Urinary bladder (tissue), 4 donors: ENCODE measurements around the gene XKR7. TPM values are rescaled to one million over a fixed set of nuclear protein-coding genes. Genes with fewer than 3 reads are reported as not detected.
"Not testable (repeated sequence)": the region's sequence is repeated elsewhere in the genome, so short reads cannot be mapped to it uniquely, and the experiment has no call there.

Experiments used
- DNase-seq: peaks from one replicate; pipeline ENCODE4 v3.0.0-alpha.2; 2015; ENCODE audit errors: extremely low spot score
- H3K27ac ChIP-seq: one replicate; pipeline ENCODE4 v1.5.1; 2013; ENCODE audit warnings: low read depth, mild to moderate bottlenecking, moderate library complexity
- H3K36me3 ChIP-seq: one replicate; pipeline ENCODE4 v1.6.1; 2013; ENCODE audit warnings: mild to moderate bottlenecking, moderate library complexity; ENCODE audit not compliant: insufficient read depth
- H3K4me1 ChIP-seq: one replicate; pipeline ENCODE4 v1.6.1; 2013; ENCODE audit warnings: mild to moderate bottlenecking, moderate library complexity; ENCODE audit not compliant: insufficient read depth
- H3K4me3 ChIP-seq: one replicate; pipeline ENCODE4 v1.5.1; 2013; ENCODE audit warnings: low read depth, low read length
- WGBS: extraction: QIAGEN DNeasy Blood & Tissue Kit; methylation state at CpG from one replicate; pipeline ENCODE4 v1.1.7; 2013; 5-methylcytosine and 5-hydroxymethylcytosine counted together
- polyA plus RNA-seq: library from polyadenylated mRNA; stranded (reverse); fragments of 200-250 nt; gene quantifications from one replicate; pipeline ENCODE4 v1.2.3, GENCODE V29; 2013
- total RNA-seq: library from RNA; depleted of rRNA; stranded (reverse); fragments of >200 nt; gene quantifications from one replicate; pipeline ENCODE4 v1.2.3, GENCODE V29; 2014
- donor health status: healthy with polysubstance abuse.
- donor health status: healthy.

Gene XKR7
- total and polyA plus RNA-seq, 2 donors: 0.03 to 0.05 TPM

GRCh38 chr20:31929631-31930030, 38.3 kb upstream of the XKR7 start:
- WGBS: 55% methylated on average over 4 of the region's 4 CpGs
- not testable (repeated sequence) for H3K4me3 ChIP-seq, H3K4me1 ChIP-seq, DNase-seq, H3K27ac ChIP-seq, H3K36me3 ChIP-seq

DNA sequence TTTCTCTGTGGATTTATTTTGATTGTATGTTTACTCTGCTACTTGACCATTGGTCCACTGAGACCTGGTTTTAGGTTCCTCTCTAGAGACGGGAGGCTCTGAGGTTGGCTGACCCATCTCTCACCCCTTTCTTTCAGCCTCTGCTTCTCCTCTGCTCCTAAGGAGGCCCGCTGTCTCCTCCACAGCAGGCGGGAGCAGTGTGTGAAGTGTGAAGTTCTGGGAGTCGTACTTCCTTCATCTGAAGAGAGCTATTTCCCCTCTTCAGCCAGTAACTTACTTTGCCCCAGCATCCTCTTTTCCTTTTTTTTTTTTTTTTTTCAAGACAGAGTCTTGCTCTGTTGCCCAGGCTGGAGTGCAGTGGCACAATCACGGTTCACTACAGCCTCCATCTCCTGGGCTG, 37.2 kb upstream of the XKR7 start:
- whole genome bisulfite sequencing: 37% methylated on average over 5 of the region's 5 CpGs
- H3K36me3 ChIP-seq: no peaks in the 10 kb centered on the region
- no peaks in the 10 kb centered on the region for H3K4me1 ChIP-seq
- no peak overlapping the region for H3K27ac ChIP-seq
- DNase-seq: no peak
- no peak overlapping the region for H3K4me3 ChIP-seq

DNA sequence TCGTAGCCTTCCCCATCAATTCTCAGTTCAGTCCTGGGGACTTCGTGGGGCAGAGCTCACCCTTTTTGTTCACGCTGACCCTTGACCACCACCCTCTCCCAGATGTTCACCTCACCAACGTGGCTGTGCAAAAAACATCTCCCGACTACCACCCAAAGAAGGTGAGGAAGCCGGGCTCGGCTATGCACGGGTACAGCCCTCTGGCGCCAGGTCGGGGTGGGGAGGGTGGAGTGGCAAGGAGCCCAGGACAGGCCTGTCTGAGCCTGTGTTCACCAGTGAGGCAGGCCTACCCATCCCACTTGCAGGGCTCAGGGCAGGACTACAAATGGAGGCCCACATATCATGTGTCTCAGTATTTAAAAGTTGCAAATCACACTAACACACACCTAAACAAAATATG, 34.3 kb upstream of the XKR7 start:
- DNase-seq: no peak
- Histone ChIP-seq H3K4me3 (no peak overlapping the region), H3K36me3 (no peaks in the 10 kb centered on the region), H3K4me1 (no peaks in the 10 kb centered on the region), H3K27ac (no peak overlapping the region)
- 83% methylated on average over 10 of the region's 10 CpGs for WGBS

DNA sequence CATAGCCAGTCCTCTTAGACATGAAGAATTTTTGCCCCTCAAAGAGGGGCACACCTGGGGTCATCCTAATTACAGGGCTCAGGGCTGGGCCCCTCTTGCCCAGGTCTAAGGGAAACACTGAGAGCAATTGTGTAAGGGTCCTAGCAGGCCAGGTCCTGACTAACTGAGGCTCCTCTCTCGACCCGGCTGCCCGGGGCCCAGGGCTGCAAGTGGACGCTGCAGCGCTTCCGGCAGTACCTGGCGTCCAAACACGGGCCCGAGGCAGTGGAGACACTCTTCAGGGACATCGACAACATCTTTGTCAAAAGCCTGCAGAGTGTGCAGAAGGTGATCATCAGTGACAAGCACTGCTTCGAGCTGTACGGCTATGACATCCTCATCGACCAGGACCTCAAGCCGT, 33.5 kb upstream of the XKR7 start:
- no peaks in the 10 kb centered on the region for H3K4me1 ChIP-seq
- no peak overlapping the region for H3K4me3 ChIP-seq
- H3K36me3 ChIP-seq: no peaks in the 10 kb centered on the region
- H3K27ac ChIP-seq: no peak overlapping the region
- 88% methylated on average over 14 of the region's 14 CpGs for WGBS
- DNase-seq: no peak

GRCh38 chr20:31934968-31935764, 32.8 kb upstream of the XKR7 start:
- WGBS: 71% methylated on average over 8 of the region's 8 CpGs
- no peak overlapping the region for H3K27ac ChIP-seq
- no peak overlapping the region for H3K4me3 ChIP-seq
- no peaks in the 10 kb centered on the region for H3K4me1 ChIP-seq
- no peaks in the 10 kb centered on the region for H3K36me3 ChIP-seq
- DNase-seq: no peak

GRCh38 chr20:31936420-31936819, 31.5 kb upstream of the XKR7 start:
- H3K27ac ChIP-seq: no peak overlapping the region
- H3K4me1 ChIP-seq: no peaks in the 10 kb centered on the region
- H3K4me3 ChIP-seq: no peak overlapping the region
- 66% methylated on average over 4 of the region's 4 CpGs for WGBS
- no peaks in the 10 kb centered on the region for H3K36me3 ChIP-seq
- no peak for DNase-seq

DNA sequence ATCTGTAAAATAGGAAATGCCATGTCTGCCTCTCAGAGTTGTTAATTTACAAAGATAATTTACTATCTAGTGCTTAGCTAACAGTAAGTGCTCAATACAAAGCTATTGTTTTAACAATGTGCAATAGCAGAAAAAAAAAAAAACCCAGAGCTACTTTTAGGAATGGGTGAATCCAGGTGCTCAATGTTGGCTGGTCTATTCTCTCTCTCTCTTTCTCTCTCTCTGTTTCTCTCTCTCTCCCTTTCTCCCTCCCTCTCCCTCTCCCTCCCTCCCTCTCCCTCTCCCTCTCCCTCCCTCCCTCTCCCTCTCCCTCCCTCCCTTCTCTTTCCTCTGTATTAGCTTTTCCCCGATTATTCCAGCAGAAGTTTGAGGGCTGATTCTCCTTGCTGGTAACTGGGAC, 30.1 kb upstream of the XKR7 start:
- WGBS: 42% methylated on average over 1 of the region's 1 CpG
- H3K36me3 ChIP-seq: no peaks in the 10 kb centered on the region
- no peak overlapping the region for H3K4me3 ChIP-seq
- no peak for DNase-seq
- no peaks in the 10 kb centered on the region for H3K4me1 ChIP-seq
- no peak overlapping the region for H3K27ac ChIP-seq

- 93% methylated on average over 2 of the region's 2 CpGs for WGBS
- Histone ChIP-seq H3K36me3 (no peaks in the 10 kb centered on the region), H3K4me3 (no peak overlapping the region), H3K27ac (no peak overlapping the region), H3K4me1 (no peaks in the 10 kb centered on the region)
- DNase-seq: no peak
Observed at GRCh38 chr20:31939661-31940060, 28.3 kb upstream of the XKR7 start.

GRCh38 chr20:31943052-31943471, 24.9 kb upstream of the XKR7 start:
- Histone ChIP-seq H3K4me1 (no peaks in the 10 kb centered on the region), H3K36me3 (no peaks in the 10 kb centered on the region), H3K4me3 (no peak overlapping the region), H3K27ac (no peak overlapping the region)
- 52% methylated on average over 2 of the region's 2 CpGs for WGBS
- DNase-seq: no peak

- Histone ChIP-seq H3K27ac (no peak overlapping the region), H3K4me1 (no peaks in the 10 kb centered on the region), H3K36me3 (no peaks in the 10 kb centered on the region), H3K4me3 (no peak overlapping the region)
- 82% methylated on average over 4 of the region's 4 CpGs for WGBS
- DNase-seq: no peak
Observed at GRCh38 chr20:31945319-31945718, 22.6 kb upstream of the XKR7 start.

DNA sequence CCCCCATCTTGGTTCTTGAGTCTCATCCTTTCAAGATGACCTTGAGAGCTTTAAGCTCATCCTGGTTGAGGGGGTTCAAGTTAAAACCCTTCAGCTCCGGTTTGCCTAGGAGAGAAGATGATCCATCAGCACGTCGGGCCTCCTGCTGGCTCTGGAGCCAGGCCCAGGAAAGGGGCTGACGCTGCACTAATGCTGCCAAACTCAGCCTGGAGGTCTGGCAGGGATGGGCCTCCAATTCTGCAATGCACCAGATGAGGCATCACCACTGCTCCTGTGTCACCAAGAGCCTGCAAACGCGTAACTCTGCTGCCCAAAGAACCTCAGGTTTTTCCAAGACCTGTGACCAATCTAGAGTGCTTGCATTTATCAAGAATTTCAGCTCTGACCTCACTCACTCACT, 22.2 kb upstream of the XKR7 start:
- Histone ChIP-seq H3K4me1 (no peaks in the 10 kb centered on the region), H3K36me3 (no peaks in the 10 kb centered on the region), H3K27ac (no peak overlapping the region), H3K4me3 (no peak overlapping the region)
- 48% methylated on average over 6 of the region's 6 CpGs for WGBS
- no peak for DNase-seq

DNA sequence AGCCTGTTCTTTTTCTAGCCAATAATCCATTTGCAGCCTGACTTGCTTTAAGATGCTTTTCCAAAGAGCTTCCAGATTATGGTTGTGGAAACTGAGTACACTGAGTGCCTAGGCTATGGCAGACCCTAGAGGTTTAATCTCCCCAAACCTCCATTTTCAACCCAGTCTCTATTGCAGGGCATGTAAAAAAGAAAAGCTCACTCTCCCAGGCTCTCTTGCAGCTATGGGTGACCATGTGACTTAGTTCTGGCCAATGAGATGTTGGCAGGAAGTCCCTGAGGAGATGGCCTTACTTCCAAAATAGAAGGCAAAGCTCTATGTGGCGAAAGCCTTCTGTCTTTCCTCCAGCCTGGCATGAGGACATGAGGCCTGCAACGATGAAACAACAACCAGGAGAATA, 19.9 kb upstream of the XKR7 start:
- WGBS: 97% methylated on average over 2 of the region's 2 CpGs
- H3K4me3 ChIP-seq: no peak overlapping the region
- no peak overlapping the region for H3K27ac ChIP-seq
- DNase-seq: no peak
- no peaks in the 10 kb centered on the region for H3K36me3 ChIP-seq
- no peaks in the 10 kb centered on the region for H3K4me1 ChIP-seq

DNA sequence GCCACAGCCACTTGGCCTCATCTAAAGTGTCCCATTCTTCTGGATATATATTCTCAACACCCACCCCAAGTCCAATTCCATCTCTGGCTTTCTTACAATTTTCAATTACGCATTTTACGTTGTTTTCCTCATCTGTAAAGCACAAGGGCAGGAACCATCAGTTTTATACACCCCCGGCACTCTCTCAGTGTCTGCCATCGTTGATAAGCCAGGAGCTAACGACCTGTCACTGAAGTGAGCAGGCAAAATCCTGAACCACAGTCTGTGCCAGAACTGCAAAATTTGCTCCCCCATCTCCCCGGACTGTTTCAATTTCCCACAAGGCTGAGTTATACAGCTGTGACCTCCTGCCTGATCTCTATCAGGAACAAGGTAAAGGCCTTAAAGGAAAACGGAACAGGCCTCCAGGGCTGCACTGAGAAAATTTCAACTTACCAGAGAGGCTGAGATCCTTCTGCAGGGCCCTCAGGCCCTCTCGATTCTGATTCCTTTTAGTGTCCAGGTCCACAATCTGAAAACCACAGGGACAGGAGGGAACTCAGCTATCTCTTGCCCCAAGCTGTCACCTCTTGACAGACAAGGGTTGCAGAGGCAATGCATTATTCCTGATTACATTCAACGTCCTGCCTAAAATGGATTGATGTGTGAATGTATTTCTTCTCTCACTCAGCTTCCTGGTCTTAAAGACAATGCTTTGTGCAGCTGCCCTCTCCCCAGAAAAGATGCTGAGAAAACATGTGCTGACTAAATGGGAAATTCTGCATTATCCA, 17.9 kb upstream of the XKR7 start:
- DNase-seq: no peak
- Histone ChIP-seq H3K4me3 (no peak overlapping the region), H3K36me3 (no peaks in the 10 kb centered on the region), H3K27ac (no peak overlapping the region), H3K4me1 (no peaks in the 10 kb centered on the region)
- 70% methylated on average over 9 of the region's 9 CpGs for WGBS

DNA sequence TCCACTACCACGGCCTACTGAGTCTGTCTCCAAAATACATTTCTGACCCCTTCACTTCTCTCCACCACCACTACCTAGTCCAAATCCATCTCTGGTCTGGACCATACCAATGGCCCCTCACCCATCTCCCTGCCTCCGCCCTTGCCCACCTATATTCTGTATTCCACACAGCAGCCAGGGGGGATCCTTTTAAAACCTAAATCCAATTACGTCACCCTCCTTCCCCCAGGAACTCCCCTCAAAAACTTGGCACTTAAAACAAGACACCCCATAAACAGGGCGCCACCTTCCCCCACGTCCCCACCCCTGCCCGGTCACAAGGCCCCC, 16.8 kb upstream of the XKR7 start:
- H3K27ac ChIP-seq: no peak overlapping the region
- DNase-seq: no peak
- WGBS: 8% methylated on average over 6 of the region's 6 CpGs
- no peaks in the 10 kb centered on the region for H3K36me3 ChIP-seq
- no peaks in the 10 kb centered on the region for H3K4me1 ChIP-seq
- peak overlapping the region; percentile 86 for H3K4me3 ChIP-seq
